ENCODE measurements around the gene ADAM19. TPM values are rescaled to one million over a fixed set of nuclear protein-coding genes. Genes with fewer than 3 reads are reported as not detected.

The ADAM19 gene
- 25.1 and 49.2 TPM in 2 replicates for total RNA-seq

GRCh38 chr5:157575381-157576020, at the start of gene ADAM19:
TSS of gene ADAM19 (minus strand) at chr5:157575775. CDS start at chr5:157575696, 79 bp downstream.

GRCh38 chr5:157459715-157460599, 115.6 kb downstream of the ADAM19 start, which contains the start of gene NIPAL4:
TSS of gene NIPAL4 (plus strand) at chr5:157460213. CDS start at chr5:157460321, 108 bp downstream.

Other genes with a start within 250 kb of the ADAM19 start
- not detected in 2 replicates for gene NIPAL4, start 115.6 kb downstream of the ADAM19 start, total RNA-seq
- under 0.01 TPM in 1 of 2 replicates, not detected in the other for gene SOX30, start 76.7 kb upstream of the ADAM19 start, total RNA-seq
- gene C5orf52, start 95.8 kb upstream of the ADAM19 start, total RNA-seq, result not detected in 2 replicates
- 6.7 and 15.7 TPM in 2 replicates for gene THG1L, start 155.6 kb upstream of the ADAM19 start, total RNA-seq
- 6.3 and 8.4 TPM in 2 replicates for gene LSM11, start 167.9 kb upstream of the ADAM19 start, total RNA-seq